HG03175 (cell line): ENCODE measurements around the gene ANKRD23.
A peak's percentile ranks its signal among the peaks of the same experiment; 100 is the strongest.
"Not testable (repeated sequence)": the region's sequence is repeated elsewhere in the genome, so short reads cannot be mapped to it uniquely, and the experiment has no call there.

Experiments
- ATAC-seq: cut with Tn5 transposase; IDR thresholded peaks from one replicate; pipeline ENCODE4 v1.9.1; 2021; ENCODE audit warnings: mild to moderate bottlenecking, moderate library complexity; ENCODE audit not compliant: unreplicated experiment

ANKRD23 gene

DNA sequence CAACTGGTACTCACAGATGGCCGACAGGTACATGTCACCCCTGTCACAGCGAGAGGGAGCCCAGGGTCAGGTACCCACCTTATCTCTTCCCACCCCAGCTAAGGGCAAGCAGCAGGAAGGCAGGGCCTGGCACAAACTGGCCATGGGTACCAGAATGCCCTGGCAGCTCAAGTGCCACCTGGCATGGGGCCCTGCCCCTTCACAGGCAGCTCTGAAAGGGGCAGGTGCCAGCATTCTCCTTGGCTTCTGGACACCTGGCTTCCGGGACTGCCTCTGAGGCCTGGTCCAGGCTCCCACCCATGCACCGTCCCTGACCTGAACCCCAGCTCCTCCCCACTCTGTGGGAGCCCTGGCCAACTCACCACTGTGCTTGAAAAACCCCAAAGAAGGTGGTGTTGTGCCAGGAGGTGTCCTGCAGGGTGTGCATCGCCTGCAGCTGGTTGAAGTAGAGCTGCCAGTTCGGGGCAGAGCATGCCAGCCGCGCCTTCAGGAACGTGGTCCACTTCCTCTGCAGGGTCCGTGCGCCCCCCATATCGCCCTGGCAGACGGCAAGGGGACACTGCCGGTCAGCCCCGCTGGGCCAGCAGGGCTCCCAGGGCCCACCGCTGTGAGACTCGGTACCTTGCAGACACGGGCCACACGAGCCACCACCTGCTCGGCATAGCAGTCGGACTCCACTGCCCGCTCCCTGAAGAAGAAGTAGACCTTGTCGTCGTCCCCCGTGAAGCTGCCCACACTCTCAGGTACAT, 20.7 kb upstream of the ANKRD23 start:
- no peak for ATAC-seq

DNA sequence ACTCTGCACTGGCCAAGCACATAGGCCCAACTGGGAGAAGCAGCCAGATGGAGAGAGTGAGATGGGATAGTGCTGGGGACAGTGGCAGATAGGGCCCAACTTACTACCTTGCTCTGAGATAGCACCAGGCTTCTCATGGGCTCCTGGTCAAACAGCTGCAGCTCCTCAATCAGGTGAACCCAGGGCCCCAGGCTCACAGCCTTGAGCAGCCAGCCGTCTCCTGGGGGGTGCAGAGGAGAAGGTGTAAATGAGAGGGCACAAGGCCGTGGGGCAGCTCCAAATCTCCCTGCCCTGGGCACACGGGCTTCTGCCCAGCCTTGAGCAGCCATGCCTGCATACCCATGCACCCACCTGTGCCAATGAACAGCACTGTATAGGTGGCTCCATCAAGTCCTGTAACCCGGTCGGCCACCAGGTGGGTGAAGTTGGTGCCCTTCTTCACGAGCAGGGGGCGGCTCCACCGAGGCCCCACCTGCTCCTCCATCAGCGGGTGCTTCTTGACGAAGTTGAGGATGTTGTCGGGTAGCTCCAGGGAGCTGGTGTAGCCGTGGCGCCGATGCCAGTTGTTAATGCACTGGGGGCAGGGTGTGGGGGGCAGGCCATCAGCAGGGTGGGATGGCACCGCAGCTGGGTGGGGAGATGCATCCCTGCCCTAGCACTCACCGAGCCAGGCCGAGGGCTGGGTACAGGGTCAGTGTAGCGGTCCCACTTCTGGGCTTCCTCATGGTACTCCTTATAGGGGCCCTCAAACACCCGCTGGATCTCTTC, 19.9 kb upstream of the ANKRD23 start:
- ATAC-seq = no peak

DNA sequence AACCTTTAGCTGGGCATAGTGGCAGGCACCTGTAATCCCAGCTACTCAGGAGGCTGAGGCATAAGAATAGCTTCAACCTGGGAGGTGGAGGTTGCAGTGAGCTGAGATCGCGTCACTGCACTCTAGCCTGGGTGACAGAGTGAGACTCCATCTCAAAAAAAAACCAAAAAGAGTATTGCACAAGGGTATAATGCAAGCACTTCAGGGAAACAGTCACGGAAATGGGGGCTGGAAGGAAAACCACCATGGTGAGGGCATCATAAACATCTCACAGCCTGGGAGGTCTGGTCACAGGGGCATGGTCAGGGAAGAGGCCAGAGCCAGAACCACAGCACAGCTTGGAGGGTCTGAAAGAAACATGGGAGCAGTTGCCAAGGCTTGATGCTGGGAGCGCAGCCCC, 19.2 kb upstream of the ANKRD23 start:
- not testable (repeated sequence) for ATAC-seq

DNA sequence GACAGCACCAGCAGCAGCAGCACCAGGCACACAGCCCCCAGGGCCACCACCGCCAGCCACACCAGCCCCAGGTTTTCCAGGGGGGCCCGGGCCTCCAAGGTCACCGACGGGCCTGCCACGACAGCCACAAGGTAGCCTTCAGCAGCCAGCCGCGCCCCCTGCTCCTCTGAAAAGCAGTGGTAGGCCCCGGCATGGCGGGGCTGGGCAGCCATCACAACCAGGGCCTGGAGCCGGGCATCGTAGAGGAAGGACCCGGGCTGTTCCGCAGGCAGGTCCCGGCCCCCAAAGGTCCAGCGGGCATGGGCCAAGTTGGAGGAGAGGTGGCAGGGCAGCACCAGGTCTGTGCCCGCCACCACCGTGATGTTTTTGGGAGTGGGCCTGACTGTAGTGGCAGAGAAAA, 17.3 kb upstream of the ANKRD23 start:
- ATAC-seq = no peak

DNA sequence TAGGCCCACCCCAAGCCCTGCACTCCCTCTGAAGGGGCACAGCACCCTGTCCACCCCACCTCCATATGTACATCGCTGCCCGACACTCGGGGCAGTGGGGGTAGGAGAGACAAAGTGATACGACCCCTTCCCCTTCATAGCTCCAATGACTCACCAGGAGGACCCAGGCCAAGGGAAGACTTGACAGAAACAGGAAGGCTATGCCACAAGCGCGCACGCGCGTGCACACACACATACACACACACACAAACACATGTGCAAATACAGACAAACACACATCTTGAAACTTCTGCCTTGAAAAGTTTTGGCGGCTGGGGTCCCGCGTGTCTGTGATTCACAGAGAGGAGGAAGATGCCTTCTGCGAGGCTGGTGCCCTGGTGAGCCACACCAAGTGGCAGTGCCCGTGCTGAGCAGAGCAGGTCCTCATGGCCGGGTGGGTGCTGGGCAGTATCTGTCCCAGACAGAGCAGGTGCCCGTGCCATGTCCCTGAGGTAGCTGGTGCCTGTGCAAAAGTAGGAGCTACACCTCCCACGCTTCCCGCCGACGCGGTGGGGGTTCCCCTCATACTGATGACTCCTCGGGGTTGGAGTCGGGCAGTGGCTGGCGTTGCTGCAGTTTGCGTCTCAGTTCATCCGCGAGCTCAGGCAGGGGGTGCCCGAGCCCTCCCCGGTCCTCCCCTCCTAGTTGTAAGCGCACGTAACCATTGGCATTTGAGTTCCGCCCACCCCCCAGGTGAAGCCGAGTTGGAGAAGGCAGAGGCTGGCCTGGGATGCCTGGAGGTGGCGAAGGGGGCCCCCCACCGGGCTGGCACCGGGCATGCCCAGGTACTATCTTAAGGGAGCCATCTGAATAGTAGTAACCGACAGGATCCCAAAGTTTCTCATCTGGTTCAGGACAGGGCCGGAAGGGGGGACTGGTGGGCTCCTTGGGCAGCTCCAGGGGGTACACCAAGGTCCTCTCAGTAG, 16.5 kb upstream of the ANKRD23 start:
- ATAC-seq = no peak

DNA sequence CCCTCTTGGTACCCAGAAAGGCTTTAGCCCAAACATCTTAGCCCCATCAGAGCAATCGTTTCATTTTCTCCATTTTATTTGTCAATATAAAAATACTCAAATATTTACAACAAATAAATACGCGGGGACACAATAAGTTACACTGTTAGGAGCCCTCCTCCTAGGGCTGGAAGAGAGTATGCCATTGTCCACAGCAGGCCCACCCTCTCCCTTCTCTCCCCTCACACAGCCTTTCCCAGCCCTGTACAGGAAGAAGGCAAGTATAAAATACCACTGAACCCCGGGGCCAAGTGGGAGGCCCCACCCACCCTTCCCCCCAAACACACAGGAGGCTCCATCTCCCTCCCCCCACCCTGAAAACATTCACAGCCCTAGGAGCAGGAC, 15.9 kb upstream of the ANKRD23 start:
- no peak for ATAC-seq

DNA sequence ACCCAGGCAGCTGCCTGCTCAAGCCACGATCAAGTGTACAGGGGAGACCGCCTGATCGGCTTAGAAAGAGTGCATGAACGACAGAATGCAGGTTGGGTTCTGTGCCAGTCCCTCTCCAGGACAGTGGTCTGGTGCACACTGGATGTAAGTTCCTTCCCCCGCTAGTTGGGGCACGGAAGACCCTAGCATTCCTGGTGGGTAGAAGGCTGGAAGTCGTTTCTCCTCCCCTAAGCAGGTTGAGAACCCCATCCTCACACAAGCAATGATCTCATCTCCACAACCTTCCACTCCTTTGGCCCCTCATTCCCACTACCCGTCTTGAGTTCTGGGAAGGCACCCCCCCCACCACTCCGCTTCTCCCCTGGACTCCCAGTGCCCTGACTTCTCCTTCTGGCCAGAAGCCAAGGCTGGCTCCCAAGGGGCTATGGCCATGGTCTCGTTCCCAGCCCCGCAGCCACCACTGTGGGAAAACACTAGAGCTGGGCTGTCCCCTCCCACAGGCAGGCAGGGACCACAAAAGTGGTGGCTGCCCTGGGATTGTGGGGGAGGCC, 15.4 kb upstream of the ANKRD23 start:
- ATAC-seq = no peak

DNA sequence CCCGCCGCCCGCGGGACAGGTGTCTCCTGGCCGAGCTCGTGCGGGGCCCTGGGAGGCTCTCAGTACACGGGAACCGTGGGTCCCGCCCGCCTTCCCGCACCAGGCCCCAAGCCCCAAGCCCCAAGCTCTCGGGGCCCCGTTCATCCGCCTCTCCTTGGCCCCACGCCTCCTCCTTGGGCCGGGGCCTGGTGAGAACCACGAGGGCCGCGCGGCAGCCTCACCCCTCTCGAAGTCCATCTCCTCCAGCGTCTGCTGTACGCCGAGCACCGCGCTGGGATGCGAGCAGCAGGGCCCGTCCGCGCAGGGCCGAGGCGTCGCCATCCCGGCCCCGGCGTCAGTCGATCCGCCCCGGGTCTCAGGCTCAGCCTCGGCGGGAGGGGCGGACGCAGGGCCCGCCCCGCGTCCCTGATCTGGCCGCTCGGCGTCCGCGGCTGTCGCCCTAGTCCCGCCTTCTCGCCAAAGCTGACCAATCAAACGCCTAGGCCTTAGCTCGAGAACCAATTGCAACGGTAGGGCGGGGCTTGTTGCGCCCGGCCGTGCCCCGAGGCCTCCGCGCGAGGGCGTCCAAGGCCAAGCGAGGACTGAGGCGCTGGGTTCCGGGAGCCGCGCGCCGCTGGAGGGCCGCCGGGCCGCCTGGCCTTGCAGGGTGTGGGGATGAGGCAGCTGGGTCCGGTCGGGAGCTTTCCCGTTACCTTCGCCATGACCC, 14.0 kb upstream of the ANKRD23 start, which contains the start of gene ANKRD39:
Gene ANKRD39, minus strand, starts transcription at position 350 of the 706 bp plus-strand sequence. Its CDS starts 29 bp downstream, at position 321.
- peak; percentile 92 for ATAC-seq

DNA sequence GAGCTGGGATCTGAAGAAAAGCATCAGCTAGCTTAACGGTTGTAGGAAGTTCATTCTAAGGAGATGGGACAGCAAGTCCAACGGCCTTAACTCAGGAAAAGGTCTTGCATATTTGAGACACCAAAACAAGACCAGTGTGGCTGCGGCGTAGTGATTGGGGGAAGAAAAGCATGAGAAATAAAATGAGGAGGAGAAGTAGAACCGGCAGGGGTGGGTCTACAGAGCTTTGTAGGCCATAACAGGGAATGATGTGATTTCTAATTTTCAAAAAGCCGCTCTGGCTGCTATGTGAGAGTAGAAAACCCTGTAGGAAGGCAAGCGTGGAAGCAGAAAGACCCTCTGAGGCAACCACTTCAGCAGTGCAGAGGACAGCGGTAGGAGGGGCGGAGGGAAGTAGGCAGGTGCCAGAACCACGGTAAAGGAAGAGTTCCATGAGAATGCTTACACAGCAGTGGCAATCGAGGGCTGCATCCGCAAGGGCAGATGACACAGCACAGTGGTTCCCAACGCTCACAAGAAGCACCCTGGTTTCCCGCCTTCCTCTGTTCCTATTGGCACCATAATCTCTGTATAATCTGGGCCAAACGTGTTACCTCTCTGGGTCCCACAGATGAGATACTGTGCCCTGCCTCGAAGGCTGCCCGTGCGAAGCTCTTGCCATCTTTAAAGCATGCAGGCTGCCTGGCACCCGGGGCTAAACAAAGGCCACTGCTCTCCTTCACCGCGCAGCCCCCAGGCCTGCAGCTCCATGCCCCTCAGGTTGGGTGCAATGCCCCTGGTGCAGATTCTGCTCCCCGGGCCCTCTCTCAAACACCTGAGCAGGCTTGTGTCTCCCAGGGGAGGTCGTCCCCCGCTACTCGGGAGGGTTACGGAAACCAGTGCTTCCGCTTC, 13.2 kb upstream of the ANKRD23 start:
- no peak for ATAC-seq

DNA sequence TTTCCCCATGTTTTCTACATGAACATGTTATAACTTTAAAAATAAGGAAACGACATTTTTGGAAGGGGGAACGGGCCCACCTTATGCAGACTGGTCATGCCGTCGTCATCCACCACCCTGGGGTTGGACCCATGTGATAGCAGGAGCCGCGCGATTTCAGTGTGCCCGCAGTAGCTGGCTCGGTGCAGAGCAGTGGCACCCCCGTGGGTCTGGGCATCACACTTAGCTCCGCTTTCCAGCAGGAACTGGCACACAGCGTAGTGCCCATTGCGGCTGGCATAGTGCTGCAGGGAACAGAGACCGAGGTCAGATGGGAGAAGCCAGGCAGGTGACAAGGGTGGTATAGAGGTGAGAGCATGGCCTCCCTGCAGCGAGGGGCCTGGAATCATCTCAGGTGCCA, 9.5 kb upstream of the ANKRD23 start:
- no peak for ATAC-seq

DNA sequence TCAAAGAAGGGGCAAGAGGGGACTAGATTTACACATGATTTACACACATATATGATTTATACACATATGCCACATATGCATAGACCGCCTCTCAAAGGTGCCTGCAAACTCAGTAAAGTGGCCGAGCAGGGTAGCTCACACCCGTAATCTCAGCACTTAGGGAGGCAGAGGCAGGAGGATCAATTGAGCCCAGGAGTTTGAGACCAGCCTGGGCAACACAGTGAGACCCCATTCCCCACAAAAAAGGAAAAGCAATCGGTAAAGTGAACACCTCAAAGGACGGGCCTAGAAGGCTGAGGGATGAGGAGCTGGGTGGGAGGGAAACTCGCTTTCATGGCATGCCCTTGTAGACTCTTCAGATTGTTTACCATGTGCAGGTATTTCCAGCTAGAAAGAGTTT, 8.8 kb upstream of the ANKRD23 start:
- ATAC-seq = no peak

DNA sequence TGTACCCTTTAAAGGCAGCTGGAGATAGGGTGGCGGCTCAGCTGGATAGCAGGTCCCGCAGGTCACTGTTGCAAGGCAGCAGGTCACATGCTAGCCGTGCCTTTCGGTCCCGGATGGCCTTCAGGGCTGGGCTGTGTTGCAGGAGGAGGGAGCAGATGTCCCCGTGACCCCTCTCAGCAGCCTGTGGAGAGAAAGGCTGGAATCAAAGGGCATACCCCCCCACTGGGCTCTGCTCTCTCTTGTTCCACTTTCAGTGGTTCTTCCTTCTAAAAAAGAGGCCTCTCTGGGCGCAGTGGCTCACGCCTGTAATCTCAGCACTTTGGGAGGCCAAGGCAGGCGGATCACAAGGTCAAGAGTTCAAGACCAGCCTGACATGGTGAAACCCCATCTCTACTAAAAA, 4.4 kb upstream of the ANKRD23 start:
- no peak for ATAC-seq

DNA sequence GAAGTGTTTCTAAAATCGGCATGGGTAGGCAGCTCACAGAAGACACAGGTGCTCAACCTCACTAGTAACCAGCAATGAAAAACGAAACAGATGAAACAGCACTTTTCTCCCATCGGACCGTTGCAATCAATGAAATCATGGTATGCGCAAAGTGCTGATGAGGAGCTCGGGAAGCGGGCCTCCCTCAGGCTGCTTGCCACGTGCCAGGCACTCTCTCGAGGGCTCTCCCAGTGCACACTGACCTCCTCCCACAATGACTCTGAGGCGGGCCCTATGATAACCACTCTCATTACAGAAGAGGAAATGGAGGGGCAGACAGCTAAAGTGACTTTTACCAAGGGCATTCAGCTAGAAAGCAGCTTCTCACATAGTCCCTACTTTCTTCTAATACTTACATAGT, 3.8 kb upstream of the ANKRD23 start:
- ATAC-seq = no peak

DNA sequence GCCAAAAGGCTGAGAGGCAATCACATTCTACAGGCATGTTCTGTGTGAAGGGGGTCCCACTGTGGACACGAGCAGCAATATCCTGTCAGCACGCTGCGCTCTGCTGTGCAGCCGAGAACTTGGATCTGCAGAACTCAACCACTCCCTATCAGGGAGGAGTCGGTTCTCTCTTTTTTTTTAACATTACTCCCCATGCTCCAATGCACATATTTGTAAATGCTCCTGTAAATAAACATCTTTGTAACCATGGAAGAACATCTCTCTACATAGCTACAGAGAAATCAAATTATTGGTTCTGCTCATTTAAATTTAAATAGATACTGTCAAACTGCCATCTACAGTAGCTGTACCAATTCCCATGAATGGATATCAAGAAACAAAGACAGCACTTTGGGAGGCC, 3.0 kb upstream of the ANKRD23 start:
- no peak for ATAC-seq

DNA sequence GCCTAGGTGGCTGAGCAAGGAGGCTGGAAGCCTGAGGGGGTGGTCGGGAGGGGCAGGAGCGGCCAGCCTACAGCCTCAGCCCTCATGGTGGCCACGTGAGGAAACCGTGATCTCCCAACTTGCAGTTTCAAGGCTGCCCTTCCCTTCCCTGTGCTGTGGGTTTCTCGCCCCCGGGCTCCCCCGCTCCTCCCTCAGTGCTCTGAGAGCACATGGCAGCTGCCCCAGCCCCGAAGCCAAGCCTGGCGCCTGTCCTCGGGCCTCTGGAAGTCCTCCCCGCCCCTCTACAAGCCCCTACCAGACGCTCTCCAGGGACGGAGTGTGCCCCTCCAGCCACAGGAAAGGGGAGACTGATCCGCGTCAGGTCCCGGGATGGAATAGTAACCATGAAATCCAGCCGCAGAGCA, 586 bp upstream of the ANKRD23 start:
- ATAC-seq = no peak

DNA sequence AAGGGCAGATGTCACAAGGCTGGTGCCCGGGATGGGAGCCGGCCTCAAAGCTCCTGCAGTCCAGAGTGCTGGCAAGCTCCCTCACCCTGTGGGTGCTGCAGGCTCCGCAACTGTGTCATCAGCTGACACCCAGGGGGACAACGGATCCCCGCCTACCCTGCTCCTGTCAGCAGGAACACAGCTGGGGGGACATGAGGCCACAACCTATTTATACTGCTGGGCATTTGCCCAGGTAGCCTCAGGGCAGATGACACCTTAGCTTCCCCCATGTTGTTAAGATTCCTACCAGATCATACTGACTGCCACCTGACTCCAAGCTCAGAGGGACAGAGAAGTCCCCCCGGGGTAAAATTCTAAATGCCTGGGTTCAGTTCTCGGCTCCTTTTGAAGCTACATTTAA, 1.2 kb downstream of the ANKRD23 start:
- ATAC-seq = no peak

DNA sequence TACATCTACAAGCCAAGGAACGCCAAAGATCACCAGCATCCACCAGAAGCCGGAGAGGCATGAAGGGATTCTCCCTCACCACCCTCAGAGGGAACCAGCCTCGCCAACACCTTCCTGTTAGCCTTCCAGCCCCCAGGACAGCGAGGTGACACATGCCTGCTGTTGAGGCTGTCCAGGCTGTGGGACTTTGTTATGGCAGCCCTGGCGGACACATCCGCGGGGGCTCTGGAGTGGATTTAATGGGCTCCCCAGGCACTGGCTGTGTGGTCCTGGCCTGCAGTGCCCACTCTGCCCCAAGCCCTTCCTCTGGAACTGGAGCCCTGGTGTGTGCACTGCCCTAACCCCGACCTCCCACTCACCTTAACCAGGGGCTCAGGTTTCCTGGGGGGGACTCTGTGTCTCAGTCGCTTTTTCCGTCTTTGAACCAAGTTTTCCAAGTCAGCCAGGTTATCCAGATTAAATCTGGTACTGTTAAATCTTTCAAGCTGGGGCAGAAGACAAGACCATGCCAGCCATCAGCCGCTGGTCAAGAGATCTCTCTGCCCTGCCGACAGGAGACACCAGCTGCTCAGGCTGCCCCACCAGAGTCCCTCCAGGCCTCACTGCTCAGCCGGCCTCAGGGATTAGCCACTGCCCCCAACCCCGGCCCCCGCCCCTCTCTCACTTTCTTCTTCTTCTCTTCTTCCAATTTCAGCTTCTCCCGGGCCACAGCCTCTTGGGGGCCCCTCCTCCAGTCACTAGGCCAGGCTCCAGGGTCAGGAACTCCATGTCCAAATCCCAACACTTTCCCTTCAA, 1.9 kb downstream of the ANKRD23 start:
- no peak for ATAC-seq
